DMS53 (cell line): Measurements from ENCODE around the gene GNL3.

Source experiments
- DNase-seq: peaks from one replicate; lab custom pipeline; 2025; lab: John Stamatoyannopoulos, UW

Gene GNL3

GRCh38 chr3:52688266-52688665 is 2.4 kb downstream of the GNL3 start:
- no peak for DNase-seq

GRCh38 chr3:52689151-52689550 is 3.3 kb downstream of the GNL3 start:
- DNase-seq: no peak

GRCh38 chr3:52690560-52690959 is 4.7 kb downstream of the GNL3 start:
- DNase-seq: no peak

GRCh38 chr3:52693071-52693470 is 7.2 kb downstream of the GNL3 start:
- DNase-seq: no peak

GRCh38 chr3:52694528-52695189 is 8.8 kb downstream of the GNL3 start:
- DNase-seq: no peak

GRCh38 chr3:52695798-52696671 is 10.2 kb downstream of the GNL3 start:
- no peak for DNase-seq

GRCh38 chr3:52696830-52697631 is 11.2 kb downstream of the GNL3 start:
- DNase-seq: no peak

- no peak for DNase-seq
Measured at GRCh38 chr3:52697632-52697965, 11.8 kb downstream of the GNL3 start.

- no peak for DNase-seq
Measured at GRCh38 chr3:52703341-52703740, 17.5 kb downstream of the GNL3 start.

- peak; percentile 45 for DNase-seq
Measured at GRCh38 chr3:52704611-52705437, 19.0 kb downstream of the GNL3 start.

- no peak for DNase-seq
Measured at GRCh38 chr3:52705438-52705687, 19.5 kb downstream of the GNL3 start.

- peak; percentile 83 for DNase-seq
Measured at GRCh38 chr3:52705688-52706686, 20.2 kb downstream of the GNL3 start, which contains the start of the genes GLT8D1 and SPCS1. GLT8D1 (minus strand) TSS chr3:52705791; CDS start chr3:52700460, 5,331 bp downstream. SPCS1 (plus strand) TSS chr3:52706106; CDS start chr3:52706247, 141 bp downstream.

- no peak for DNase-seq
Measured at GRCh38 chr3:52707585-52707984, 21.8 kb downstream of the GNL3 start.

GRCh38 chr3:52710512-52710911 is 24.7 kb downstream of the GNL3 start:
- no peak for DNase-seq

GRCh38 chr3:52712291-52713212 is 26.7 kb downstream of the GNL3 start:
- DNase-seq: no peak

GRCh38 chr3:52714335-52715302 is 28.8 kb downstream of the GNL3 start:
- DNase-seq: no peak

GRCh38 chr3:52715714-52716305 is 30.0 kb downstream of the GNL3 start:
- no peak for DNase-seq

- DNase-seq: no peak
Measured at GRCh38 chr3:52719618-52720017, 33.8 kb downstream of the GNL3 start.
